Middle frontal gyrus (tissue), 1 donor: Measurements from ENCODE around the gene SP140.
"Not testable (repeated sequence)": the region's sequence is repeated elsewhere in the genome, so short reads cannot be mapped to it uniquely, and the experiment has no call there.

Source experiments
- DNase-seq: peaks from one replicate; pipeline ENCODE4 v3.0.0-alpha.2; 2015; ENCODE audit warnings: low spot score; ENCODE audit errors: extremely low spot score

SP140 gene

DNA sequence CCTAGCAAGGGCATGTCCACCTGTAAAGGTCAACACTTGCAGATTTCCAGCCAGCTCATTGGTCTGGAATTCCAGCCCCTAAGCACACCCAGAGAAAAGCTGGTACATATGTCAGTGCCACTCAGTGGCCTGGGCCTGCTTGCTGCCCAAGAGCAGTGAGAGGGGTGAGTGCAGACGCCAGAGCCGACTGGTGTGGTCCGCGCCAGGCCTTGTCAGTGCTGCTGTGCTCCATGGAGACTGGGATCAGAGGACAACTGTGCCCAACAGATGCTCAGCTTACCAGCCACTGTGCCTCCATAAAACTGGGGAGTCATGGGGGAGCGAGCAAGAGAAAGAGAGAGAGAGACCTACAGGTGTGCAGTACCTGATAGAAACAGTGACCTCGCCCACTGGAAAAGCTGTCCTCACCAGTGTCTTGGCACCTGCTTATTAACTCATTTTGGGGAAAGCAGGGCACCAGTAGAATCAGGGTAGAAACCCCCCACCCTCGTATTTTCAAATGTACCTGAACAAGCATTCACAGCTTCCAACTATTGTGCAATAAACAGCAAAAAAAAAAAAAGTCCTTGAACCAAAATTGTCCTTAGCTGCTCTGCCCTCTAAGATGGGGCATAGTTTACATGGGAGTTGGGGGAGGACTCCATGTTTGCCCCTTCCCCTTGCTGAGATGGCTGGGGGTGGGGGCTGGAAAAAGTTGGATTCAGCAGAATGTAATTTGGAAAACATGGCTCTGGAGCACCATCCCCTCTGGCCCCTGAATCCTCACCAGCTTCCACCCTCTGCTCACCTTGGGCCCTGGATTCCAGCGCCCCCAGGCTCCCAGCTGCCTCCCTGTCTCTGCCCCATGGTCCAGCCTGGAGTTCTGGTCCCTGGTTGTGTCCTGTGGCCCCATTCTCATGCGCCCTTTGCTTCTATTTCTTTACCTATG lies 100.0 kb downstream of the SP140 start:
- no peak for DNase-seq

DNA sequence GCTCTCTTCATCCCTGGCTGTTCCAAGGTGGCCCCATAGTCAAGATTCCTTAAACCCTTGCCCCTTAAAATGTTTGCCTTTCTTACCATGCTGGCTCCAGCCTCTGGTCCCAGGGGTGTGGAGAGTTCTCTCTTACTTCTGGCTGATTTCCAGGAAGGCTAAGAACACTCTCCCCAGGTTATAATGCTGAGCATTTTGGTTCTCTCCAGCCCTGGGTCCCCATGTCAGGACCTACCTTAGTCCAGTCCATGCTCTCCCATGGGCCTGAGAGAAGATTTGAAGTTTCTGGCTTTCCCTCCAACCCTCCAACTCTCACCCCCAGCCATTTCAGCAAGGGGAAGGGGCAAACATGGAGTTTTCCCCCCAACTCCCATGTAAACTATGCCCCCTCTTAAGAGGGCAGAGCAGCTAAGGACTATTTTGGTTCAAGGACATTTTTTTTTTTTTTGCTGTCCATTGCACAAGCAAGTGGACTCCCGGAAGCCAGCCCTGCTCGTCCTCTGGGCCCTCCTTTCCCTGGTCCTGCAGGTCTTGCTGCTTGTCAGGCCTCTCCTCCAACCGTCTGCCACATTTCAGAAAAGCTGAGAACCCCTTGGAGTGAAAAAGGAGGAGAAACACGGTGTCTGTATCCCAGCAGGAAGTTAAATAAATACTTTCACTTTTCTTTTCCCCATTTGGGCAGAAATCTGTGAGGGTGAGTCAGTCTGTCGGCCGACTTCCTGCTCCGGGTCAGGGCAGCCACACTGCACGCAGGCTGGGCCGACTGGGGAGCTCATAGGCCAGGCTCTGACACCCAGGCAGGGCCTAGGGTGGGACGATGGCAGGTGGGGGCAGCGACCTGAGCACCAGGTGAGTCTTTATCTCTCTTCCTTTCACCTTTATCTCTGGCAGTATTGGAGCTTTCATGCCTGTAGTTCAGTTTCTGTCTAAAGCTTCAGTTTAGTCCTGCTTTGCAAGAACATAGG lies 101.2 kb downstream of the SP140 start, which contains the start of gene SP140L:
Gene SP140L (plus strand): TSS at position 741 of the 965 bp plus-strand sequence. CDS start 77 bp downstream, at position 818.
- DNase-seq, result no peak

- DNase-seq, result no peak
These were observed 102.0 kb downstream of the SP140 start for GRCh38 chr2:230327418-230328154.

DNA sequence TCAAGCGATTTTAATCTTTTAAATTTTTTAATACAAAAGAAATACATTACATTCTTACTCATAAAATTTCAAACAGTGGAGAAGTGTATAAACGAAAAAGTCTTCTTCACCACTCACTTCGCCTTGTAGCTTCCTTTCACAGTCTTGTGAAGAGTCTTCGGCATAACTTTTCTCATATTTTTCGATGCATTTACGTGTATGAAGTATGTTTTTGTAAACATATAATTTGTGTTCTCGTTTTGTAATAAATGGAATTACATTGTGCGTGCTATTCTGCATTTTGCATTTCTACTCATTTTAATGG lies 102.6 kb downstream of the SP140 start:
- no peak for DNase-seq

DNA sequence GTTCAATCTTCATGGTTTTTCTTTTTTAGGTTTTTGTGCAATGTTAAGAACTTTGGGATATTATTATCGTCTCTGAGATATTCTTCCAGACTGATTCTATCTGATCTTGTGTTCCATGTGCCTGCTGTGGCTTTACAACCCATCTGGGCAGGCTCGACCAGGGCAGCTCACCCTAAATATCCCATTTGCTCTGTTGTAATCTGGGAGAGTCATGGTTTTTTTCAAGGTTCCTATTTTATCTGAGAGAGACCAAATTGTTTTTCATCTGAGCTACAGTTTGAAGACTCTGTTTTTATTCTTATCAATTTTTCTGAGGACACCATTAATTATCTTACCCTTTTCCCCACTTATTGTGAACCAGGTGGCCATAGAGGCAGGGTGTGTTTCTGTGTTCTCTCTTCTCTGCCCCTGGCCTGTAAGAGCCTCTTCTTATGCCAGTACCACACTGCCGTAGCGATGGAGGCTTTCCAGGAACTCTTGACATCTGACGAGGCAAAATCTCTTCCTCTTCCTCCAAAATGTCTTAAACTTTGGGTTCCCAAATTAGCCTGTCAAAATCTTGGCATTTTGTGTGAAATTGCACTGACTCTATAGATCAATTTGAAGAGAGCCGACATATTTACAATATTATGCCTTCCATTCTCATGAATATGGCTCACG lies 104.5 kb downstream of the SP140 start:
- no peak for DNase-seq

DNA sequence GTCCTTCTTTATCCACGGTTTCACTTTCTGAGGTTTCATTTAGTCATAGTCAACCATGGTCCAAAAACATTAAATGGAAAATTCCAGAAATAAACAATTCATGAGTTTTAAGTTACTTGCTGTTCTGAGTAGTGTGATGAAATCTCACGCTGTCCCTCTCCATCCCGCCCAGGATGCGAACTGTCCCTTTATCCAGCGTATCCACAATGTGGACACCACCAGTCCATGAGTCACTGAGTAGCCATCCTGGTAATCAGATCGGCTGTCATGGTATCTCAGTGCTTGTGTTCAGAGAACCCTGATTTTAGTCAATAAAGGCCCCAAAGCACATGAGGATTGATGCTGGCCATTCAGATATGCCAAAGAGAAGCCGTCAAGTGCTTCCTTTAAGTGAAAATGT lies 105.2 kb downstream of the SP140 start:
- no peak for DNase-seq

- no peak for DNase-seq
These were observed 109.9 kb downstream of the SP140 start for GRCh38 chr2:230335461-230335863.

GRCh38 chr2:230335864-230336506 lies 110.4 kb downstream of the SP140 start:
- no peak for DNase-seq

DNA sequence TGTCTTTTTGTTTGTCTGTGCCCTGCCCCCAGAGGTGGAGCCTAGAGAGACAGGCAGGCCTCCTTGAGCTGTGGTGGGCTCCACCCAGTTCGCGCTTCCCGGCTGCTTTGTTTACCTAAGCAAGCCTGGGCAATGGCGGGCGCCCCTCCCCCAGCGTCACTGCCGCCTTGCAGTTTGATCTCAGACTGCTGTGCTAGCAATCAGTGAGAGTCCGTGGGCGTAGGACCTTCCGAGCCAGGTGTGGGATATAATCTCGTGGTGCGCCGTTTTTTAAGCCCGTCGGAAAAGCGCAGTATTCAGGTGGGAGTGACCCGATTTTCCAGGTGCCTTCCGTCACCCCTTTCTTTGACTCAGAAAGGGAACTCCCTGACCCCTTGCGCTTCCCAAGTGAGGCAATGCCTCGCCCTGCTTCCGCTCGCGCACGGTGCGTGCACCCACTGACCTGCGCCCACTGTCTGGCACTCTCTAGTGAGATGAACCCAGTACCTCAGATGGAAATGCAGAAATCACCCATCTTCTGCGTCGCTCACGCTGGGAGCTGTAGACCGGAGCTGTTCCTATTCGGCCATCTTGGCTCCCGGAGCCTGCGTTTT lies 116.5 kb downstream of the SP140 start:
- DNase-seq, result not testable (repeated sequence)

DNA sequence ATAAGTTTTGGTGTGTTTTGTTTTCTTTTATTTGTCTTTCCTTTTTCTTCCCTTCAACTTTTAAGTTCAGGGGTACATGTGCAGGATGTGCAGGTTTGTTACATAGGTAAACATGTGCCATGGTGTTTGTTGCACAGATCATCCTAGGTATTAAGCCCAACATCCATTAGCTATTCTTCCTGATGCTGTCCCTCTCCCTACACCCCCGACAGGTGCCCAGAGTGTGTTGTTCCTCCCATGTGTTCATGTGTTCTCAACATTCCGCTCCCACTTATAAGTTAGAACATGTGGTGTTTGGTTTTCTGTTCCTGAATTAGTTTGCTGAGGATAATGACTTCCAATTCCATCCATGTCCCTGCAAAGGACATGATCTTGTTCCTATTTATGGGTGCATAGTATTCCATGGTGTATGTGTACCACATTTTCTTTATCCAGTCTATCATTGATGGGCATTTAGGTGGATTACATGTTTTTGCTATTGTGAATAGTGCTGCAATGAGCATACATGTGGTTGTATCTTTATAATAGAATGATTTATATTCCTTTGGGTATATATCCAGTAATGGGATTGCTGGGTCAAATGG lies 117.6 kb downstream of the SP140 start:
- DNase-seq, result not testable (repeated sequence)

DNA sequence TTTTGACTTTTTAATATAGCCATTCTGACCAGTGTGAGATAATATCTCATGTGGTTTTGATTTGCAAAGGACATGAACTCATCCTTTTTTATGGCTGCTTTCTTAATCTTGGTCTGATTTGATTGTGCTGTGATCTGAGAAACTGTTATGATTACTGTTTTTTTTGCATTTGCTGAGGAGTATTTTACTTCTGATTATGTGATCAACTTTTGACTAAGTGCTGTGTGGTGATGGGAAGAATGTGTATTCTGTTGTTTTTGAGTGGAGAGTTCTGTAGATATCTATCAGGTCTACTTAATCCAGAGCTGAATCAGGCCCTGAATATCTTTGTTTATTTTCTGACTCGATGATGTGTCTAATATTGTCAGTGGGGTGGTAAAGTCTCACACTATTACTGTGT lies 118.2 kb downstream of the SP140 start:
- DNase-seq, result no peak

DNA sequence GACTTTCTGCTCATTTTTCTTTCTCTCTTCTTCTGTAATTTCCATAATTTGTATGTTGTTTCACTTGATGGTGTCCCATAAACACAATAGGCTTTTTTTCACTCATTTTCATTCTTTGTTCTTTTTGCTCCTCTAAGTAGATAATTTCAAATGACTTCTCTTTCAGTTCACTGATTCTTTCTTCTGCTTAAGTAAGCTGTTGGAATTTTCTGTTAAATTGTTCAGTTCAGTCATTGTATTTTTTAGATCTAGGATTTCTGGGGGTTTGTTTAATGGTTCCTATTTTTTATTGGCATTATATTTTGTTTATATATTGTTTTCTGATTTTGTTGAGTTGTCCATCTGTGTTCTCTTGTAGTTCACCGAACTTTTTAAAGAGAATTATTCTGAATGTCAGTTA lies 120.9 kb downstream of the SP140 start:
- DNase-seq, result no peak

- no peak for DNase-seq
These were observed 121.5 kb downstream of the SP140 start for GRCh38 chr2:230346921-230347533.

DNA sequence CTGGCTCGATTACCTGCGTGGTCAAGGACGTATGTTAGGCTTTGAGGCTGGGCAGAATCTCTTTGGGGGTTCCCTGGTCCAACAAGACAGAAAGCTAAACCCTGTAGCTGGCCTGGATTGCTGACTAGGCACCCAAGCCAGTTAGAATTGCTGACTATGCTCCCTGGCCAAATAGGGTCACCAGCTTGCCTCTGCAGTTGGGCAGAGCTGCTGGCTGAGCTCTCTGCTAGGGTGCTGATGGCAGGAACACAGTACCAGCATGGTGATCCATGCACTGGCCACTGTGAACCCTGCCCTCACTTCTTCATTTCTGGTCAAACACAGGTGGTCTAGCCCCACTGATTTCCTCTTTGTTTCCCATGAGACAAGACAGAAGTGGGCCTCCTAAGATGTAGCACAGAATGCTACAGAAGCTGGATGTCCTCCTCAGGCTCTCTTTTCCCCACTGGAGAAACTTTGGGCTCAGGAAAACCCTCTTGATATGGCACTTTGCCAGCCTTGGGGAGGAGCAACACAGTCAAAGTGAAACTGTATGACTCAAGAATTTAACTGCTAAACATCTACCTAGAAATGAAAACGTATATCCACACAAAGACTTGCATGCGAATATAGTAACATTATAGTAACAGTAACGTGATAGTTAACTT lies 122.2 kb downstream of the SP140 start:
- no peak for DNase-seq

DNA sequence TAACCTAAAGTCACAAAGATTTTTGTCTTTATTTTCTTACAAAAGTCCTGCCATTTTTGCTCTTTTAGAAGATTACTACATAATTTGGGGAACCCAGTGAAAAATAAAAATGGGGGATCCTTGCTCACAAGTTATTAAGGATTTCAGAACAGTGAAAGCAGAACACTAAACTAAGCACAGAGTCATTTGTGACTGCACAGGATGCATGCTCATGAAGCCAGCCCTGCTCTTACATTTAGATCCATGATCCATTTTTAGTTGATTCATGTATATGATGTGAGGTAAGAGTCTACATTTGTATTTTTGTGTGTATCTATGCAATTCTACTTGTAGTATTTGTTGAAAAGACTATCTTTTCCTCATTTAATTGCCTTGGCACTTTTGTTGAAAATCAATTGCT lies 123.3 kb downstream of the SP140 start:
- DNase-seq, result no peak

GRCh38 chr2:230356084-230356483 lies 130.5 kb downstream of the SP140 start:
- DNase-seq, result no peak

DNA sequence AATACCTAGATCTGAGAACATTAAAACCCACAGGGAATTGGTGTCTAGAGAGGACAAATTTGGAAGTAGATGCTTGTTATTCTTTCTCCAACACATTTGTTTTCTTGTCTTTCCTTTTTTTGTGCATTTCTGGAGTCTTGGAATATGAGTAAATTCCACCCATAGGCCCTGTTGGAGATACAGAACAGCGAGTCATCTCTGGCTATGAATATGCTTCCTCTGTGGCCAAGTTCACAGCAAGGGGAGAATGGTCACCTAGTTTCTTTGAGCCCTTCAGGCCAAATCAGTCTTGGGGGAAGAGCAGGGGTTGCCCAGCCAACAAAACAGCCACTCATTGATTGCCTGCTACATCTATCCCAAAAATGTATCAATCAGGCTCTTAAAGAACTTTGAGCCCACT lies 132.8 kb downstream of the SP140 start:
- no peak for DNase-seq

- no peak for DNase-seq
These were observed 134.5 kb downstream of the SP140 start for GRCh38 chr2:230360028-230360427.
